ENCODE data around the gene MGAT5. TPM values are rescaled to one million over a fixed set of nuclear protein-coding genes. Genes with fewer than 3 reads are reported as not detected.
A peak's percentile ranks its signal among the peaks of the same experiment; 100 is the strongest.

Gene MGAT5
- polyA plus RNA-seq, 1 experiment: 115 TPM

GRCh38 chr2:134228493-134228903 lies 25.4 kb upstream of the MGAT5 start:
- H3K27ac ChIP-seq (ENCODE audit: low read depth, low read length): no peak overlapping the region
- H3K27me3 ChIP-seq (ENCODE audit: control insufficient read depth, insufficient read depth, low read length): no peaks in the 10 kb centered on the region
- ChIA-PET CTCF (interaction anchor here (1.0 to 2.4 kb wide), 5 partner anchors 9 to 111 kb away, joined by 4 to 9 read pairs (median 4); no protein-coding TSS in a partner anchor), POLR2A (no interaction called here)
- no peak for DNase-seq (ENCODE audit: low read depth, low spot score)
- H3K9me3 ChIP-seq (ENCODE audit: control insufficient read depth, insufficient read depth, low read length): peaks cover 7% of the 10 kb centered on the region; the same call in 1 of the 2 replicates
- TF ChIP-seq CTCF (IDR thresholded peaks at IDR 0.05; ENCODE audit: low read depth, low read length): 0 out of 2 replicates have a peak, but pooled peaks have one; percentile 31
- no peak overlapping the region for H3K4me3 ChIP-seq (ENCODE audit: low read depth, low read length)

- TF ChIP-seq CTCF (IDR thresholded peaks at IDR 0.05; ENCODE audit: low read depth, low read length): no peak
- no peak overlapping the region for H3K4me3 ChIP-seq (ENCODE audit: low read depth, low read length)
- no peak overlapping the region for H3K27ac ChIP-seq (ENCODE audit: low read depth, low read length)
- no peaks in the 10 kb centered on the region for H3K27me3 ChIP-seq (ENCODE audit: control insufficient read depth, insufficient read depth, low read length)
- no peak for DNase-seq (ENCODE audit: low read depth, low spot score)
- POLR2A ChIA-PET: no interaction called here
- CTCF ChIA-PET: interaction anchor here (1.0 to 1.3 kb wide), 4 partner anchors 8 to 182 kb away, joined by 3 to 6 read pairs (median 4); no protein-coding TSS in a partner anchor
- H3K9me3 ChIP-seq (ENCODE audit: control insufficient read depth, insufficient read depth, low read length): peaks cover 7% of the 10 kb centered on the region; the same call in 1 of the 2 replicates
Measured at GRCh38 chr2:134229540-134229939, 24.3 kb upstream of the MGAT5 start.

GRCh38 chr2:134230885-134231284 lies 23.0 kb upstream of the MGAT5 start:
- Histone ChIP-seq H3K27ac (ENCODE audit: low read depth, low read length) (no peak overlapping the region), H3K4me3 (ENCODE audit: low read depth, low read length) (no peak overlapping the region), H3K27me3 (ENCODE audit: control insufficient read depth, insufficient read depth, low read length) (no peaks in the 10 kb centered on the region), H3K9me3 (ENCODE audit: control insufficient read depth, insufficient read depth, low read length) (peaks cover 7% of the 10 kb centered on the region; the same call in 1 of the 2 replicates)
- ChIA-PET CTCF (interaction anchor here (1.0 to 1.9 kb wide), 3 partner anchors 15 to 345 kb away, joined by 3 to 13 read pairs (median 6); no protein-coding TSS in a partner anchor), POLR2A (no interaction called here)
- no peak for DNase-seq (ENCODE audit: low read depth, low spot score)
- TF ChIP-seq CTCF (IDR thresholded peaks at IDR 0.05; ENCODE audit: low read depth, low read length): no peak

- ChIA-PET CTCF (interaction anchor here (1.9 kb wide), 2 partner anchors 14 to 113 kb away, joined by 6 to 13 read pairs; no protein-coding TSS in a partner anchor), POLR2A (no interaction called here)
- peaks cover 7% of the 10 kb centered on the region; the same call in 1 of the 2 replicates for H3K9me3 ChIP-seq (ENCODE audit: control insufficient read depth, insufficient read depth, low read length)
- H3K27ac ChIP-seq (ENCODE audit: low read depth, low read length): peak overlapping the region; percentile 41
- TF ChIP-seq CTCF (IDR thresholded peaks at IDR 0.05; ENCODE audit: low read depth, low read length): no peak
- no peak overlapping the region for H3K4me3 ChIP-seq (ENCODE audit: low read depth, low read length)
- H3K27me3 ChIP-seq (ENCODE audit: control insufficient read depth, insufficient read depth, low read length): no peaks in the 10 kb centered on the region
- no peak for DNase-seq (ENCODE audit: low read depth, low spot score)
Measured at GRCh38 chr2:134231301-134231964, 22.4 kb upstream of the MGAT5 start.

- Histone ChIP-seq H3K27me3 (ENCODE audit: control insufficient read depth, insufficient read depth, low read length) (no peaks in the 10 kb centered on the region), H3K27ac (ENCODE audit: low read depth, low read length) (no peak overlapping the region), H3K4me3 (ENCODE audit: low read depth, low read length) (no peak overlapping the region), H3K9me3 (ENCODE audit: control insufficient read depth, insufficient read depth, low read length) (peaks cover 7% of the 10 kb centered on the region; the same call in 1 of the 2 replicates)
- ChIA-PET CTCF (interaction anchor here (1.3 to 1.9 kb wide), 3 partner anchors 14 to 114 kb away, joined by 3 to 13 read pairs (median 6); no protein-coding TSS in a partner anchor), POLR2A (no interaction called here)
- no peak for TF ChIP-seq CTCF (IDR thresholded peaks at IDR 0.05; ENCODE audit: low read depth, low read length)
- no peak for DNase-seq (ENCODE audit: low read depth, low spot score)
Measured at GRCh38 chr2:134231965-134232340, 21.9 kb upstream of the MGAT5 start.
